Chondrocyte (in vitro differentiated cells): ENCODE results near the gene PRRC2A. TPM values are rescaled to one million over a fixed set of nuclear protein-coding genes. Genes with fewer than 3 reads are reported as not detected.

Source experiments
- DNase-seq: peaks from one replicate; pipeline ENCODE4 v3.0.0; 2021; ENCODE audit warnings: mixed read lengths, low spot score
- H3K27ac Mint-ChIP-seq: one replicate; pipeline ENCODE4 v1.8.0; 2021; ENCODE audit warnings: mild to moderate bottlenecking, moderate library complexity, mixed read lengths; ENCODE audit not compliant: unreplicated experiment
- H3K27me3 Mint-ChIP-seq: 2 replicates; pipeline ENCODE4 v1.8.0; 2021; ENCODE audit warnings: low read depth, mixed read lengths
- H3K36me3 Mint-ChIP-seq: 2 replicates; pipeline ENCODE4 v1.8.0; 2021; ENCODE audit warnings: low read depth, mixed read lengths
- H3K4me1 Mint-ChIP-seq: 2 replicates; pipeline ENCODE4 v1.8.0; 2021; ENCODE audit warnings: low read depth, mild to moderate bottlenecking, mixed read lengths
- H3K4me3 Mint-ChIP-seq: one replicate; pipeline ENCODE4 v1.8.0; 2021; ENCODE audit warnings: mild to moderate bottlenecking, moderate library complexity, mixed read lengths; ENCODE audit not compliant: unreplicated experiment
- H3K9me3 Mint-ChIP-seq: 2 replicates; pipeline ENCODE4 v1.8.0; 2021; ENCODE audit warnings: low read depth, mixed read lengths
- CTCF ChIP-seq: fragments of 200-600 bp; sonication (generic); IDR thresholded peaks from 2 replicates; pipeline ENCODE4 v1.5.0; 2021; ENCODE audit warnings: antibody characterized with exemption, mild to moderate bottlenecking, moderate library complexity
- long read RNA-seq: library from polyadenylated mRNA; stranded (forward); transcript quantifications from one replicate; pipeline ENCODE4 v2.0.0, GENCODE V29; 2021
- total RNA-seq: library from RNA; stranded (reverse); gene quantifications from 3 replicates; pipeline ENCODE4 v1.2.1, GENCODE V29; 2021

The PRRC2A gene
- 156 to 185 TPM (median 157 TPM) in 3 replicates for total RNA-seq
- long read RNA-seq, partial matches to known transcripts = 32 of 35 reads
- long read RNA-seq, other reads (novel, unspliced or antisense) = 3 of 35 reads

- Mint-ChIP-seq H3K27ac (peak within 1 kb of the TSS; percentile 100), H3K9me3 (no peaks in the 10 kb centered on the region), H3K27me3 (no peaks in the 10 kb centered on the region), H3K4me1 (peaks cover 26% of the 10 kb centered on the region), H3K4me3 (peak within 1 kb of the TSS; percentile 98), H3K36me3 (peaks cover 15% of the 10 kb centered on the region)
- DNase-seq = peak; percentile 95
- TF ChIP-seq CTCF = peak; percentile 8
Observed at GRCh38 chr6:31620586-31621319, at the start of gene PRRC2A. Gene PRRC2A (plus strand): TSS chr6:31620715. CDS start chr6:31622790, 2,075 bp downstream.

- TF ChIP-seq CTCF = no peak
- no peak within 1 kb of the TSS for H3K4me3 Mint-ChIP-seq
- no peaks in the 10 kb centered on the region for H3K36me3 Mint-ChIP-seq
- peaks cover 2% of the 10 kb centered on the region for H3K27me3 Mint-ChIP-seq
- H3K4me1 Mint-ChIP-seq = no peaks in the 10 kb centered on the region
- no peaks in the 10 kb centered on the region for H3K9me3 Mint-ChIP-seq
- peak within 1 kb of the TSS; percentile 20 for H3K27ac Mint-ChIP-seq
- no peak for DNase-seq
Observed at GRCh38 chr6:31572041-31572911, 48.2 kb upstream of the PRRC2A start, which contains the start of gene LTA. Gene LTA (plus strand): TSS chr6:31572289. CDS start chr6:31572743, 454 bp downstream.

- Mint-ChIP-seq H3K4me3 (no peak overlapping the region), H3K27me3 (no peaks in the 10 kb centered on the region), H3K4me1 (peaks cover 3% of the 10 kb centered on the region), H3K27ac (no peak overlapping the region), H3K36me3 (no peaks in the 10 kb centered on the region), H3K9me3 (no peaks in the 10 kb centered on the region)
- no peak for TF ChIP-seq CTCF
- no peak for DNase-seq
Observed at GRCh38 chr6:31573239-31574105, 47.0 kb upstream of the PRRC2A start.

DNA sequence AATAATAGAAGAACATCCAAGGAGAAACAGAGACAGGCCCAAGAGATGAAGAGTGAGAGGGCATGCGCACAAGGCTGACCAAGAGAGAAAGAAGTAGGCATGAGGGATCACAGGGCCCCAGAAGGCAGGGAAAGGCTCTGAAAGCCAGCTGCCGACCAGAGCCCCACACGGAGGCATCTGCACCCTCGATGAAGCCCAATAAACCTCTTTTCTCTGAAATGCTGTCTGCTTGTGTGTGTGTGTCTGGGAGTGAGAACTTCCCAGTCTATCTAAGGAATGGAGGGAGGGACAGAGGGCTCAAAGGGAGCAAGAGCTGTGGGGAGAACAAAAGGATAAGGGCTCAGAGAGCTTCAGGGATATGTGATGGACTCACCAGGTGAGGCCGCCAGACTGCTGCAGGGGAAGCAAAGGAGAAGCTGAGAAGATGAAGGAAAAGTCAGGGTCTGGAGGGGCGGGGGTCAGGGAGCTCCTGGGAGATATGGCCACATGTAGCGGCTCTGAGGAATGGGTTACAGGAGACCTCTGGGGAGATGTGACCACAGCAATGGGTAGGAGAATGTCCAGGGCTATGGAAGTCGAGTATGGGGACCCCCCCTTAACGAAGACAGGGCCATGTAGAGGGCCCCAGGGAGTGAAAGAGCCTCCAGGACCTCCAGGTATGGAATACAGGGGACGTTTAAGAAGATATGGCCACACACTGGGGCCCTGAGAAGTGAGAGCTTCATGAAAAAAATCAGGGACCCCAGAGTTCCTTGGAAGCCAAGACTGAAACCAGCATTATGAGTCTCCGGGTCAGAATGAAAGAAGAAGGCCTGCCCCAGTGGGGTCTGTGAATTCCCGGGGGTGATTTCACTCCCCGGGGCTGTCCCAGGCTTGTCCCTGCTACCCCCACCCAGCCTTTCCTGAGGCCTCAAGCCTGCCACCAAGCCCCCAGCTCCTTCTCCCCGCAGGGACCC lies 46.1 kb upstream of the PRRC2A start:
- no peak overlapping the region for H3K4me3 Mint-ChIP-seq

More for the DNA sequence above, 46.1 kb upstream of the PRRC2A start:
- no peaks in the 10 kb centered on the region for H3K36me3 Mint-ChIP-seq
- H3K9me3 Mint-ChIP-seq = no peaks in the 10 kb centered on the region
- no peaks in the 10 kb centered on the region for H3K27me3 Mint-ChIP-seq
- peaks cover 3% of the 10 kb centered on the region for H3K4me1 Mint-ChIP-seq
- no peak for TF ChIP-seq CTCF
- DNase-seq = no peak
- no peak overlapping the region for H3K27ac Mint-ChIP-seq
